ENCODE measurements around the gene UBE2A.

UBE2A gene

GRCh38 chrX:119614776-119615175, 40.4 kb downstream of the UBE2A start:
- no peak for DNase-seq

GRCh38 chrX:119617517-119618164, 43.3 kb downstream of the UBE2A start:
- no peak for DNase-seq

GRCh38 chrX:119618439-119618838, 44.1 kb downstream of the UBE2A start:
- no peak for DNase-seq

GRCh38 chrX:119622356-119623232, 48.2 kb downstream of the UBE2A start:
- DNase-seq = no peak

- no peak for DNase-seq
Measured at GRCh38 chrX:119624417-119624816, 50.1 kb downstream of the UBE2A start.

GRCh38 chrX:119624951-119625668, 50.7 kb downstream of the UBE2A start:
- no peak for DNase-seq

GRCh38 chrX:119625843-119626242, 51.5 kb downstream of the UBE2A start:
- no peak for DNase-seq

Data from NCI-H1105 treated with DMSO at 0.1 percent for 48 hours (cell line).